COLO668 (cell line): ENCODE measurements around the gene CFAP43.
"Not testable (repeated sequence)": the region's sequence is repeated elsewhere in the genome, so short reads cannot be mapped to it uniquely, and the experiment has no call there.

Source experiments
- DNase-seq: peaks from one replicate; lab custom pipeline; 2025; ENCODE audit not compliant: unreplicated experiment; lab: John Stamatoyannopoulos, UW

CFAP43 gene

GRCh38 chr10:104256335-104256961 lies 24.3 kb upstream of the CFAP43 start:
- no peak for DNase-seq

GRCh38 chr10:104255311-104255981 lies 23.3 kb upstream of the CFAP43 start:
- DNase-seq: peak; percentile 7

GRCh38 chr10:104254493-104255310 lies 22.5 kb upstream of the CFAP43 start, which contains the start of gene GSTO1:
TSS of gene GSTO1 (plus strand) at chr10:104254892. CDS start at chr10:104254929, 37 bp downstream.
- DNase-seq: peak; percentile 55

GRCh38 chr10:104253606-104254410 lies 21.6 kb upstream of the CFAP43 start:
- DNase-seq: no peak

- no peak for DNase-seq
These were observed 20.9 kb upstream of the CFAP43 start for GRCh38 chr10:104253106-104253505.

- DNase-seq: no peak
These were observed 20.2 kb upstream of the CFAP43 start for GRCh38 chr10:104252368-104252767.

GRCh38 chr10:104251443-104251842 lies 19.3 kb upstream of the CFAP43 start:
- DNase-seq: no peak

- DNase-seq: no peak
These were observed 18.2 kb upstream of the CFAP43 start for GRCh38 chr10:104250371-104250770.

- DNase-seq: not testable (repeated sequence)
These were observed 16.8 kb upstream of the CFAP43 start for GRCh38 chr10:104248931-104249330.

- DNase-seq: no peak
These were observed 15.5 kb upstream of the CFAP43 start for GRCh38 chr10:104247513-104248146.

GRCh38 chr10:104246976-104247375 lies 14.8 kb upstream of the CFAP43 start:
- DNase-seq: no peak

GRCh38 chr10:104245066-104245632 lies 13.0 kb upstream of the CFAP43 start:
- no peak for DNase-seq

- no peak for DNase-seq
These were observed 11.3 kb upstream of the CFAP43 start for GRCh38 chr10:104243512-104243911.

GRCh38 chr10:104243009-104243408 lies 10.8 kb upstream of the CFAP43 start:
- DNase-seq: not testable (repeated sequence)

- no peak for DNase-seq
These were observed 10.4 kb upstream of the CFAP43 start for GRCh38 chr10:104242545-104242944.

GRCh38 chr10:104240078-104240477 lies 7.9 kb upstream of the CFAP43 start:
- no peak for DNase-seq

- no peak for DNase-seq
These were observed 3.6 kb upstream of the CFAP43 start for GRCh38 chr10:104235801-104236200.

- no peak for DNase-seq
These were observed 2.8 kb upstream of the CFAP43 start for GRCh38 chr10:104234934-104235333.

GRCh38 chr10:104233817-104234216 lies 1.7 kb upstream of the CFAP43 start:
- DNase-seq: no peak

- DNase-seq: peak; percentile 11
These were observed 494 bp upstream of the CFAP43 start for GRCh38 chr10:104232613-104233102.
